HG03342 (cell line): Measurements from ENCODE around the gene AFMID.
"Not testable (repeated sequence)": the region's sequence is repeated elsewhere in the genome, so short reads cannot be mapped to it uniquely, and the experiment has no call there.

ENCODE experiments used
- ATAC-seq: cut with Tn5 transposase; IDR thresholded peaks from one replicate; pipeline ENCODE4 v1.9.1; 2021; ENCODE audit warnings: mild to moderate bottlenecking, moderate library complexity; ENCODE audit not compliant: unreplicated experiment

AFMID gene

DNA sequence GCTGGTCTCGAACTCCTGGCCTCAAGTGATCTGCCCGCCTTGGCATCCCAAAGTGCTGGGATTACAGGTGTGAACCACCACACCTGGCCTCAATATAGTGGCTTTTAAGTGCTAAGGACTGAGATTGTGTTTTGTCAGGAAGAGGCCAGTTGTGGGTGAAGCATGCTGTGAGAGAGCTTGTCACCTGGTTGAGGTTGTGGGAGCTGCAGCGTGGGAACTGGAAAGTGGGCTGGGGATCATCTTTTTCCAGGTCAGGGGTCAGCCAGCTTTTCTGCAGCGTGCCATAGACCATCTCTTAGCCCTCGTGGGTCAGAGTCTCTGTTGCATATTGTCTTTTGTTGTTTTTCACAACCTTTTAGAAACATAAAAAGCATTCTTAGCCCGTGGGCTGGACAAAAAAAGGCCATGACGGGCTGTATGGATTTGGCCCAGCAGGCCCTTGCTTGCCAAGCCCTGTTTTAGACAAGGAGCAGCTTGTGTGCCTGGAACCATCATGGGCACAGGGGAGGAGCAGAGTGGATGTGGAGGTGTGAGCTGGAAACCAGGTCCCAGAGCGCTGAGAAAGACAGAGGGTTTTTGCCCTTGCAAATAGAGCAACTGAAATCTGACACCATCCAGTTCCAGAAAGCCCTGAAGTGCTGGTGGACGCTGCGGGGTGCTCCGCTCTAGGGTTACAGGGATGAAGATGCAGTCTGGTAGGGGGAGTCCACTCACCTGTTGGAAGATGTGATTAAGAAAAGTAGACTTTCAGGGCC is 32.4 kb downstream of the AFMID start:
- no peak for ATAC-seq

- ATAC-seq = no peak
These were observed 35.9 kb downstream of the AFMID start for GRCh38 chr17:78223061-78223460.

- no peak for ATAC-seq
These were observed 36.6 kb downstream of the AFMID start for GRCh38 chr17:78223765-78224164.

DNA sequence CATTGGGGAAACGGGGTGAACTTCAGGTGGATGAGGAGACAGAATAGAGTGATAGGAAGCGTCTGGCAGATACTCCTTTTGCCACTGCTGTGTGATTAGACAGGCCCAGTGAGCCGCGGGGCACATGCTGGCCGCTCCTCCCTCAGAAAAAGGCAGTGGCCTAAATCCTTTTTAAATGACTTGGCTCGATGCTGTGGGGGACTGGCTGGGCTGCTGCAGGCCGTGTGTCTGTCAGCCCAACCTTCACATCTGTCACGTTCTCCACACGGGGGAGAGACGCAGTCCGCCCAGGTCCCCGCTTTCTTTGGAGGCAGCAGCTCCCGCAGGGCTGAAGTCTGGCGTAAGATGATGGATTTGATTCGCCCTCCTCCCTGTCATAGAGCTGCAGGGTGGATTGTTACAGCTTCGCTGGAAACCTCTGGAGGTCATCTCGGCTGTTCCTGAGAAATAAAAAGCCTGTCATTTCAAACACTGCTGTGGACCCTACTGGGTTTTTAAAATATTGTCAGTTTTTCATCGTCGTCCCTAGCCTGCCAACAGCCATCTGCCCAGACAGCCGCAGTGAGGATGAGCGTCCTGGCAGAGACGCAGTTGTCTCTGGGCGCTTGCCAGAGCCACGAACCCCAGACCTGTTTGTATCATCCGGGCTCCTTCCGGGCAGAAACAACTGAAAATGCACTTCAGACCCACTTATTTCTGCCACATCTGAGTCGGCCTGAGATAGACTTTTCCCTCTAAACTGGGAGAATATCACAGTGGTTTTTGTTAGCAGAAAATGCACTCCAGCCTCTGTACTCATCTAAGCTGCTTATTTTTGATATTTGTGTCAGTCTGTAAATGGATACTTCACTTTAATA is 37.3 kb downstream of the AFMID start:
- no peak for ATAC-seq

DNA sequence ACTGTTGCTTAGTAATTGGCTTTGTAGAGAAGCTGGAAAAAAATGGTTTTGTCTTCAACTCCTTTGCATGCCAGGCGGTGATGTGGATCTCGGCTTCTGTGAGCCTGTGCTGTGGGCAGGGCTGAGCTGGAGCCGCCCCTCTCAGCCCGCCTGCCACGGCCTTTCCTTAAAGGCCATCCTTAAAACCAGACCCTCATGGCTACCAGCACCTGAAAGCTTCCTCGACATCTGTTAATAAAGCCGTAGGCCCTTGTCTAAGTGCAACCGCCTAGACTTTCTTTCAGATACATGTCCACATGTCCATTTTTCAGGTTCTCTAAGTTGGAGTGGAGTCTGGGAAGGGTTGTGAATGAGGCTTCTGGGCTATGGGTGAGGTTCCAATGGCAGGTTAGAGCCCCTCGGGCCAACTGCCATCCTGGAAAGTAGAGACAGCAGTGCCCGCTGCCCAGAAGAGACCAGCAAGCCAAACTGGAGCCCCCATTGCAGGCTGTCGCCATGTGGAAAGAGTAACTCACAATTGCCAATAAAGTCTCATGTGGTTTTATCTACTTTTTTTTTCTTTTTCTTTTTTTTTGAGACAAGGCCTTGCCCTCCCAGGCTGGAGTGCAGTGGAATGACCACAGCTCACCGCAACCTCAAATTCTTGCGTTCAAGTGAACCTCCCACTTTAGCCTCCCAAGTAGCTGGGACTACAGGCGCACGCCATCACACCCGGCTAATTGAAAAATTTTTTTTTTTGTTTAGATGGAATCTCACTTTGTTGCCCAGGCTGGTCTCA is 38.1 kb downstream of the AFMID start:
- no peak for ATAC-seq

GRCh38 chr17:78226055-78226758 is 39.0 kb downstream of the AFMID start:
- ATAC-seq = no peak

GRCh38 chr17:78226759-78227454 is 39.7 kb downstream of the AFMID start:
- no peak for ATAC-seq

DNA sequence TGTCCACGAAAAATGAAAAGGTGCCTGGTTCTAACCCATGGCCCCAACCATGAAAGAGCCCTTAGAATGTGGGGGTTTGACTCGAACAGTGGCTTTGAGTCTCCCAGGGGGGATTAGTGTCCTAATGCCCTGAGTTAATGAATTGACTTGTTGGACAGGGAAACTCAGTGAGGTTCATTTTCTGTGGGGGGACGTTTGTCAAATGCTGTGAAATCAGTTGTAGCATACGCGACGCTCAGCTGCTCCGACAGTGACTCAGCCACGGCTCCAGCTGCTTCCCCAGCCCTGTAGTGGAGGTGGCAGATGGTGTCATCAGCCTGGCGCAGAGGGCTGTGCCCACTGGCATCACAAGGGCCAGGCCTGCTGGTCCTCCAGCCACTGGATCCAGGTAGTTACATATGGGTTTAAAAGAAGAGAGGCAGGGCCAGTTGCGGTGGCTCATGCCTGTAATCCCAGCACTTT is 40.3 kb downstream of the AFMID start:
- ATAC-seq = no peak

GRCh38 chr17:78228176-78228575 is 41.0 kb downstream of the AFMID start:
- ATAC-seq = no peak

- ATAC-seq = no peak
These were observed 43.2 kb downstream of the AFMID start for GRCh38 chr17:78230252-78230962.

- no peak for ATAC-seq
These were observed 44.1 kb downstream of the AFMID start, which contains the start of gene TMEM235 for GRCh38 chr17:78230996-78231935. Gene TMEM235 (plus strand): TSS chr17:78231631. CDS start chr17:78232024, 393 bp downstream.

DNA sequence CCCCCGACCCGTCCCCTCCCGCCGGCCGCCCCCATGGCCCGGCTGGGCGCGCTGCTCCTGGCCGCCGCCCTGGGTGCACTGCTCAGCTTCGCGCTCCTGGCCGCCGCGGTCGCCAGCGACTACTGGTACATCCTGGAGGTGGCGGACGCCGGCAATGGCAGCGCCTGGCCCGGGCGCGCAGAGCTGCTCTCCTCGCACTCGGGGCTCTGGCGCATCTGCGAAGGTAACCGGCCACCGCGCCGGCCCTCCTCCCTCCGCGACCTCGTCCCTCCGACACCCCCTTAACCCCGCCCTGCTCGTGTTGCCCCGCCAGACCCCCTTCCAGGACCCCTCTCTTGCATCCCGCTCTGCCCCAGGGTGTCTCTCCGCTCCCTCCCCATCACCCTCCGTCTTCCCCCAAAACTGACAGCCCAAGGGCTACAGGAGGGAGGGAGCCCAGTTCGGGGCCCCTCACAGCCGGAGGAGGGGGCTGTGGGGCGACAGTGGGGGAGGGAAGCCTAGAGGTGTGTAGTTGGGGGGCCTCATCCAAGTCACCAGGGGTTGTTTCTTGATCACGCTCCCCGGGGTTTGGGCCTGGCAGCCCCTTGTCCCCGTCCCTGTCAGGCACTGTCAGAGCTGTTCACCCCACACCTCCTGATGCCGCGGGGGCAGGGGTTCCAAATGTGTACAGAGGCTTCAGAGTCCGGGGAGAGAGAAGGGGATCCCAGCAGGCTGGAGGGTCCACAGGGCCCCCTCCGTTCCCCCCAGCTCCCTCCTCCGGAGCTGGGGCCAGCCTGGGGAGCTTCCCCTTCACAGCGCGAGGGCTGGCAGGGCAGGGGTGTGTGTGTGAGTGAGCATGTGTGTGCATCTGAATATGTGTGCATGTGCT is 45.1 kb downstream of the AFMID start:
- no peak for ATAC-seq

DNA sequence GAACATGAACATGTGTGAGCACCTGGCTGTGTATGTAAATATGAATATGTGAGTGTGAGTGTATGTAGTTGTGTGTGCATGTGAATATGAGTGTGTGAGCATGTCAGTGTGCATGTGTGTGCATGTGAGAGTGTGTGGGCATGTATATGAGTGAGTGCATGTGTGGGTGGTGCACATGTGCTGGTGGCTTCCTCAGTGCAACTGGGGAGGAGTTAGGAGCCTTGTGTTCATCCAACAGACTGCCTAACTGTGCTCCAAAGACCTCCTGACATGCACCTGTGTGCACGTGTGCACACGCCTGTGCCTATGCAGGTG is 45.7 kb downstream of the AFMID start:
- no peak for ATAC-seq

DNA sequence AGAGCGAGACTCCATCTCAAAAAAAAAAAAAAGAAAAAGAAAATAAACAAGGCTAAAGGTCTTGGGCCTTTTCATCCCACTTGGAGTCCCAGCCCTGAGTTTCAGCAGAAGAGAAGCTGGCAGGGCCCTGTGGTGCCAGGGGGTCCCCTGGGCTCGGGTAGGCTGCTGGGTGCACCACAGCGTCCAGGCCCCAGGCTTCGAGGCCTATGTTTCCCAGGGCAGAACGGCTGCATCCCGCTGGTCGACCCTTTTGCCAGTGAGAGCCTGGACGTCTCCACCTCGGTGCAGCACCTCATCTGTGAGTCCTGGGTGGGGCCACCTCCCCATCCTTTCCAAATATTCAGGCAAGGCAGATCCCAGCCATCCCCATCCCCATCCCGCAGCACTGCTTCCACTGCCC is 46.5 kb downstream of the AFMID start:
- ATAC-seq = no peak

DNA sequence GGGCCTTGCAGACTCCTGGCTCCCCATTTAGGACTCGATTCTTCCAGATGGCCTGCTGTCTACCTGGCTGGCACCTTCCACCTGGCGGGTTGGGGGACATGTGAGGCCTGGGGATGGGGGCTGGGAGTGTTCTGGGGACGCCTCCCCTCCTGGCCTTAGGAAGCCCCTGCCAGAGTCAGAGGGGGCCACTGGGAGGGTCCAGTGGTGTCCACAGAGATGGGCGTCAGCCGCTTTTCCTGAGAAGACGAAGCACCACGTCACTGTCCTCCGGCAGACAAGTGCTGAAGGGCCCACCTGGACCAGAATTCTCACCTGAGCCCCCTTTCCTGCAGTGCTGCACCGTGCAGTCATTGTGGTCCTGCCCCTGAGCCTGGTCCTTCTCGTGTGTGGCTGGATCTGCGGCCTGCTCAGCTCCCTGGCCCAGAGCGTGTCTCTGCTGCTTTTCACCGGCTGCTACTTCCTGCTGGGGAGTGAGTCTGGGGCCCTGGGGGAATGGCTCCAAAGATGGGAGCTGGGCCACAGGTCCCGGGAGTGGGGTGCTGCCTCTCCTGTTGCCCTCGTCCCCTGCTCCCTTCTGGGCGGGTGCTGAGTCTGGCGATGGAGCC is 47.2 kb downstream of the AFMID start:
- ATAC-seq = no peak

DNA sequence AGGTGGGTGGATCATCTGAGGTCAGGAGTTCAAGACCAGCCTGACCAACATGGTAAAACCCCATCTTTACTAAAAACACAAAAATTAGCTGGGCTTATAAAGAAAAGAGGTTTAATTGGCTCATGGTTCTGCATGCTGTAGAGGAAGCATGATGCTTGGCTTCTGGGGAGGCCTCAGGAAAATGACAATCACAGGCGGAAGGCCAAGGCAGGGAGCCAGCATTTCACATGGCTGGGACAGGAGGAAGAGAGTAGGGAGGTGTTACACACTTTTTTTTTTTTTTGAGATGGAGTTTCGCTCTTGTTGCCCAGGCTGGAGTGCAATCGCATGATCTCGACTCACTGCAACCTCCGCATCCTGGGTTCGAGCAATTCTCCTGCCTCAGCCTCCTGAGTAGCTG is 47.9 kb downstream of the AFMID start:
- ATAC-seq = not testable (repeated sequence)

GRCh38 chr17:78235885-78236284 is 48.7 kb downstream of the AFMID start:
- no peak for ATAC-seq
